ENCODE measurements around the gene SREK1IP1.

Gene SREK1IP1

GRCh38 chr5:64688391-64688790 is 80.1 kb downstream of the SREK1IP1 start:
- H3K4me1 ChIP-seq (ENCODE audit: control insufficient read depth, insufficient read depth, low read length): 0 out of 2 replicates have a peak, but pooled peaks cover 3% of the 10 kb centered on the region
- H3K36me3 ChIP-seq (ENCODE audit: control insufficient read depth in 2 of 2, insufficient read depth in 1 of 2, low read length in 2 of 2): no peaks in the 10 kb centered on the region
- no peak overlapping the region for H3K4me3 ChIP-seq (ENCODE audit: low read depth, low read length)
- POLR2A ChIA-PET: no interaction called here
- H3K27ac ChIP-seq (ENCODE audit: extremely low read depth, low read depth, low read length): no peak overlapping the region
- TF ChIP-seq ZBTB10 (tag by site-specific recombination; IDR thresholded peaks at IDR 0.05): no peak
- TF ChIP-seq MZF1 (tag by site-specific recombination; IDR thresholded peaks at IDR 0.05; ENCODE audit: borderline replicate concordance): no peak
- no peak for TF ChIP-seq ZNF670 (tag by site-specific recombination; IDR thresholded peaks at IDR 0.05; ENCODE audit: low read depth)
- no peak for TF ChIP-seq KLF17 (tag by site-specific recombination; IDR thresholded peaks at IDR 0.05)
- TF ChIP-seq ZBTB7A (tag by site-specific recombination; IDR thresholded peaks at IDR 0.05; ENCODE audit: low read depth): no peak
- no peak for TF ChIP-seq FEZF1 (tag by site-specific recombination; IDR thresholded peaks at IDR 0.05)
- no peak for TF ChIP-seq ZNF558 (tag by site-specific recombination; IDR thresholded peaks at IDR 0.05)
- TF ChIP-seq ZNF2 (tag by site-specific recombination; IDR thresholded peaks at IDR 0.05): no peak
- no peak for TF ChIP-seq KLF10 (tag by site-specific recombination; IDR thresholded peaks at IDR 0.05)
- no peak for TF ChIP-seq GFI1B (tag by site-specific recombination; IDR thresholded peaks at IDR 0.05)
- TF ChIP-seq ZNF16 (tag by site-specific recombination; IDR thresholded peaks at IDR 0.05; ENCODE audit: low read depth): no peak
- H3K9me3 ChIP-seq (ENCODE audit: control insufficient read depth, insufficient read depth, low read depth, low read length): no peaks in the 10 kb centered on the region
- CTCF ChIA-PET: interaction anchor here (0.7 kb wide), 1 partner anchor 349 kb away, joined by 4 read pairs; no protein-coding TSS in a partner anchor

GRCh38 chr5:64685866-64686265 is 82.6 kb downstream of the SREK1IP1 start:
- no peak overlapping the region for H3K27ac ChIP-seq (ENCODE audit: extremely low read depth, low read depth, low read length)
- no peaks in the 10 kb centered on the region for H3K4me1 ChIP-seq (ENCODE audit: control insufficient read depth, insufficient read depth, low read length)
- TF ChIP-seq ZNF280C (tag by site-specific recombination; IDR thresholded peaks at IDR 0.05): no peak
- TF ChIP-seq ZNF76 (tag by site-specific recombination; IDR thresholded peaks at IDR 0.05; ENCODE audit: borderline replicate concordance, low read depth): no peak
- TF ChIP-seq ZNF510 (tag by site-specific recombination; IDR thresholded peaks at IDR 0.05; ENCODE audit: insufficient replicate concordance): no peak
- no peak for TF ChIP-seq ZNF837 (tag by site-specific recombination; IDR thresholded peaks at IDR 0.05)
- no peak for TF ChIP-seq ZNF398 (tag by site-specific recombination; IDR thresholded peaks at IDR 0.05)
- no peak for TF ChIP-seq ZNF654 (tag by site-specific recombination; IDR thresholded peaks at IDR 0.05; ENCODE audit: low read depth)
- no peak for TF ChIP-seq ZNF610 (tag by site-specific recombination; IDR thresholded peaks at IDR 0.05; ENCODE audit: borderline replicate concordance)
- TF ChIP-seq ZSCAN30 (tag by site-specific recombination; IDR thresholded peaks at IDR 0.05): no peak
- TF ChIP-seq WT1 (tag by site-specific recombination; IDR thresholded peaks at IDR 0.05): no peak
- ChIA-PET POLR2A (no interaction called here), CTCF (interaction anchor here (1.4 kb wide), 1 partner anchor 98 kb away, joined by 5 read pairs; no protein-coding TSS in a partner anchor)
- H3K36me3 ChIP-seq (ENCODE audit: control insufficient read depth in 2 of 2, insufficient read depth in 1 of 2, low read length in 2 of 2): no peaks in the 10 kb centered on the region
- no peaks in the 10 kb centered on the region for H3K9me3 ChIP-seq (ENCODE audit: control insufficient read depth, insufficient read depth, low read depth, low read length)
- no peak overlapping the region for H3K4me3 ChIP-seq (ENCODE audit: low read depth, low read length)
